Astrocyte of the cerebellum (primary cell): ENCODE measurements around the gene SIGLEC15.

ENCODE experiments used
- DNase-seq: peaks from one replicate; pipeline ENCODE4 v3.0.0-alpha.2; 2011; ENCODE audit warnings: low read depth
- H3K4me3 ChIP-seq: 2 replicates; pipeline ENCODE4 v1.5.1; 2011; ENCODE audit warnings: mild to moderate bottlenecking, low read depth, low read length, moderate library complexity
- in situ Hi-C: cut with HindIII; loops from 2 replicates; pipeline ENCODE4 v1.10.0; 2017; ENCODE audit warnings: low sequenced_read_pairs
- TF ChIP-seq, protein P1 (sequence below): IDR thresholded peaks from 2 replicates; pipeline ENCODE4 v1.5.1; 2012; ENCODE audit warnings: low read length, low read depth, moderate library complexity, mild to moderate bottlenecking; ENCODE audit errors: missing control alignments

Gene SIGLEC15

GRCh38 chr18:45887585-45887984 lies 62.1 kb downstream of the SIGLEC15 start:
- H3K4me3 ChIP-seq: no peak overlapping the region
- TF ChIP-seq, protein P1, sequence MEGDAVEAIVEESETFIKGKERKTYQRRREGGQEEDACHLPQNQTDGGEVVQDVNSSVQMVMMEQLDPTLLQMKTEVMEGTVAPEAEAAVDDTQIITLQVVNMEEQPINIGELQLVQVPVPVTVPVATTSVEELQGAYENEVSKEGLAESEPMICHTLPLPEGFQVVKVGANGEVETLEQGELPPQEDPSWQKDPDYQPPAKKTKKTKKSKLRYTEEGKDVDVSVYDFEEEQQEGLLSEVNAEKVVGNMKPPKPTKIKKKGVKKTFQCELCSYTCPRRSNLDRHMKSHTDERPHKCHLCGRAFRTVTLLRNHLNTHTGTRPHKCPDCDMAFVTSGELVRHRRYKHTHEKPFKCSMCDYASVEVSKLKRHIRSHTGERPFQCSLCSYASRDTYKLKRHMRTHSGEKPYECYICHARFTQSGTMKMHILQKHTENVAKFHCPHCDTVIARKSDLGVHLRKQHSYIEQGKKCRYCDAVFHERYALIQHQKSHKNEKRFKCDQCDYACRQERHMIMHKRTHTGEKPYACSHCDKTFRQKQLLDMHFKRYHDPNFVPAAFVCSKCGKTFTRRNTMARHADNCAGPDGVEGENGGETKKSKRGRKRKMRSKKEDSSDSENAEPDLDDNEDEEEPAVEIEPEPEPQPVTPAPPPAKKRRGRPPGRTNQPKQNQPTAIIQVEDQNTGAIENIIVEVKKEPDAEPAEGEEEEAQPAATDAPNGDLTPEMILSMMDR: no peak
- in situ Hi-C loops: no loop called here
- DNase-seq: no peak

- no peak overlapping the region for H3K4me3 ChIP-seq
- in situ Hi-C loops: no loop called here
- DNase-seq: no peak
- TF ChIP-seq, protein P1: no peak
These were observed 64.1 kb downstream of the SIGLEC15 start for GRCh38 chr18:45889419-45890064.

GRCh38 chr18:45890606-45891005 lies 65.1 kb downstream of the SIGLEC15 start:
- in situ Hi-C loops: no loop called here
- TF ChIP-seq, protein P1: no peak
- no peak overlapping the region for H3K4me3 ChIP-seq
- no peak for DNase-seq

DNA sequence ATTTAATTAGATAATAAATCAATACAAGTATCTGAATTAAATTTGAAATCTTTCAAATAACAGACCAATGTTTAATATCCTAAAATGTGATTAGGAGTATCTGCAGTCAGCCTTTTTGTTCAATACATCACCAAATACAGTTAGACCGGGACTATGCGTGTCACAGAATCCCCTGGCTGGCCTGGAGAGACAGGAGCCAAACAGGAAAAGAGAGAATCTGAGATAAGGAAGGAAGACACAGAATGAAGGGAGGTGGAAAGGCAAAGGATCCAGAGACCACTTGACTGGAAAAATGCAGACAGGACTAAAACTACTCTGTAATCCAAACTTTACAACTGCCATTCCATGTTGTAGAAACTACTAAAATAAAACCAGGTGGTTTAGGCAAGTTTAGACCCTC lies 66.3 kb downstream of the SIGLEC15 start:
- no peak for DNase-seq
- in situ Hi-C loops: no loop called here
- no peak overlapping the region for H3K4me3 ChIP-seq
- TF ChIP-seq, protein P1: no peak
